PC-3 (cell line): ENCODE measurements around the gene USP40.

ENCODE experiments used
- CTCF ChIP-seq: fragments of 300-600 bp; sonication (generic); conservative IDR thresholded peaks from 2 replicates; pipeline ENCODE4 v1.5.1; 2017; ENCODE audit warnings: antibody characterized with exemption, low read depth, mild to moderate bottlenecking, low read length
- EZH2 ChIP-seq: fragments of 300-600 bp; sonication (generic); IDR thresholded peaks from one replicate; pipeline ENCODE4 v1.6.1; 2017; ENCODE audit warnings: antibody characterized with exemption, mild to moderate bottlenecking, low read length; ENCODE audit not compliant: unreplicated experiment

- TF ChIP-seq CTCF (no peak), EZH2 (no peak)
Measured at GRCh38 chr2:233455491-233455890, 111.1 kb downstream of the USP40 start.
